MCF 10A (cell line): ENCODE results near the gene GULP1. TPM values are rescaled to one million over a fixed set of nuclear protein-coding genes. Genes with fewer than 3 reads are reported as not detected.
A peak's percentile ranks its signal among the peaks of the same experiment; 100 is the strongest.

Source experiments
- BruUV-seq: library from RNA; stranded (reverse); fragments of 400-500 nt; replicated peaks from 2 replicates; lab custom pipeline; 2021; lab: Mats Ljungman, UMichigan
- CTCF ChIA-PET: fragments of 300-600 bp; sonication (Branson Sonifier 250); formaldehyde crosslinking; extraction: SDS; loops from one replicate; lab custom pipeline; 2021; ENCODE audit warnings: antibody characterized with exemption, inconsistent platforms; lab: Yijun Ruan, JAX
- POLR2A ChIA-PET: fragments of 300-600, 350-650 bp; sonication (Branson Sonifier 250); formaldehyde crosslinking; extraction: SDS; loops from one replicate; lab custom pipeline; 2020; ENCODE audit warnings: antibody characterized with exemption, inconsistent platforms; lab: Yijun Ruan, JAX
- DNase-seq: peaks from one replicate; pipeline ENCODE4 v3.0.0-alpha.2; 2018; ENCODE audit not compliant: unreplicated experiment
- H3K27ac Mint-ChIP-seq: one replicate; pipeline ENCODE4 v1.8.0; 2022; ENCODE audit warnings: mild to moderate bottlenecking, low read depth, mixed read lengths; ENCODE audit not compliant: unreplicated experiment
- H3K27me3 Mint-ChIP-seq: one replicate; pipeline ENCODE4 v1.8.0; 2022; ENCODE audit warnings: mixed read lengths; ENCODE audit not compliant: insufficient read depth, unreplicated experiment
- H3K36me3 Mint-ChIP-seq: one replicate; pipeline ENCODE4 v1.8.0; 2022; ENCODE audit warnings: mild to moderate bottlenecking, moderate library complexity, mixed read lengths; ENCODE audit not compliant: insufficient read depth, unreplicated experiment
- H3K4me1 Mint-ChIP-seq: one replicate; pipeline ENCODE4 v1.8.0; 2022; ENCODE audit warnings: mixed read lengths; ENCODE audit not compliant: insufficient read depth, unreplicated experiment
- H3K4me3 Mint-ChIP-seq: one replicate; pipeline ENCODE4 v1.8.0; 2022; ENCODE audit warnings: mild to moderate bottlenecking, moderate library complexity, mixed read lengths; ENCODE audit not compliant: unreplicated experiment
- H3K9me3 Mint-ChIP-seq: one replicate; pipeline ENCODE4 v1.8.0; 2022; ENCODE audit warnings: mixed read lengths; ENCODE audit not compliant: unreplicated experiment
- CTCF ChIP-seq: fragments of 200-600 bp; IDR thresholded peaks from one replicate; pipeline ENCODE4 v1.8.0; 2022; ENCODE audit warnings: antibody characterized with exemption, mild to moderate bottlenecking; ENCODE audit not compliant: unreplicated experiment
- intact Hi-C: fragments of 100-400 bp; cut with micrococcal nuclease; formaldehyde crosslinking; loops from 2 replicates; pipeline ENCODE4 v1.14.1; 2022
- total RNA-seq: library from RNA; stranded (reverse); gene quantifications from 2 replicates; pipeline ENCODE4 v1.2.3, GENCODE V29; 2022

The GULP1 gene
- total RNA-seq, 1 experiment from 2014 or later = 4.2 TPM

GRCh38 chr2:188245230-188245629 lies 46.4 kb upstream of the GULP1 start:
- intact Hi-C loops = no loop called here
- no peak for TF ChIP-seq CTCF

GRCh38 chr2:188248513-188248912 lies 43.2 kb upstream of the GULP1 start:
- POLR2A ChIA-PET = no interaction called here
- no TSS peak for BruUV-seq
- no peak overlapping the region for H3K27ac Mint-ChIP-seq
- no peak for DNase-seq
- H3K4me1 Mint-ChIP-seq = no peaks in the 10 kb centered on the region
- peaks cover 9% of the 10 kb centered on the region for H3K9me3 Mint-ChIP-seq
- H3K27me3 Mint-ChIP-seq = no peaks in the 10 kb centered on the region
- no peaks in the 10 kb centered on the region for H3K36me3 Mint-ChIP-seq
- TF ChIP-seq CTCF = no peak
- intact Hi-C loops = no loop called here
- no peak overlapping the region for H3K4me3 Mint-ChIP-seq
- CTCF ChIA-PET = no interaction called here

More at GRCh38 chr2:188245230-188245629, 46.4 kb upstream of the GULP1 start:
- H3K27me3 Mint-ChIP-seq = no peaks in the 10 kb centered on the region
- H3K4me1 Mint-ChIP-seq = no peaks in the 10 kb centered on the region
- CTCF ChIA-PET = no interaction called here
- H3K9me3 Mint-ChIP-seq = no peaks in the 10 kb centered on the region
- H3K4me3 Mint-ChIP-seq = no peak overlapping the region
- H3K36me3 Mint-ChIP-seq = no peaks in the 10 kb centered on the region
- BruUV-seq = no TSS peak
- H3K27ac Mint-ChIP-seq = no peak overlapping the region
- DNase-seq = peak; percentile 27
- POLR2A ChIA-PET = interaction anchor here (1.1 kb wide), 1 partner anchor 47 kb away, joined by 4 read pairs; the partner anchor contains the start of gene GULP1

GRCh38 chr2:188251034-188251433 lies 40.6 kb upstream of the GULP1 start:
- TF ChIP-seq CTCF = no peak
- no peak overlapping the region for H3K4me3 Mint-ChIP-seq
- BruUV-seq = no TSS peak
- H3K36me3 Mint-ChIP-seq = no peaks in the 10 kb centered on the region
- ChIA-PET CTCF (no interaction called here), POLR2A (no interaction called here)
- no peak overlapping the region for H3K27ac Mint-ChIP-seq
- DNase-seq = no peak
- H3K4me1 Mint-ChIP-seq = no peaks in the 10 kb centered on the region
- H3K27me3 Mint-ChIP-seq = no peaks in the 10 kb centered on the region
- intact Hi-C loops = no loop called here
- H3K9me3 Mint-ChIP-seq = peaks cover 9% of the 10 kb centered on the region

- Mint-ChIP-seq H3K36me3 (no peaks in the 10 kb centered on the region), H3K4me3 (no peak overlapping the region), H3K27ac (no peak overlapping the region), H3K9me3 (peaks cover 9% of the 10 kb centered on the region), H3K4me1 (no peaks in the 10 kb centered on the region), H3K27me3 (no peaks in the 10 kb centered on the region)
- no TSS peak for BruUV-seq
- POLR2A ChIA-PET = no interaction called here
- TF ChIP-seq CTCF = no peak
- intact Hi-C loops = no loop called here
- no peak for DNase-seq
- CTCF ChIA-PET = no interaction called here
Measured at GRCh38 chr2:188256420-188256819, 35.3 kb upstream of the GULP1 start.
